GM18861 (cell line): ENCODE results near the gene SMARCD1.

Experiments used
- ATAC-seq: cut with Tn5 transposase; IDR thresholded peaks from one replicate; pipeline ENCODE4 v1.9.1; 2021; ENCODE audit not compliant: unreplicated experiment

The SMARCD1 gene

GRCh38 chr12:50057000-50057841, 27.9 kb upstream of the SMARCD1 start, which contains the start of gene ASIC1:
TSS of gene ASIC1 (plus strand) at chr12:50057596. CDS start at chr12:50058767, 1,171 bp downstream.
- ATAC-seq, result no peak

GRCh38 chr12:50057896-50058670, 27.1 kb upstream of the SMARCD1 start:
- no peak for ATAC-seq

- ATAC-seq, result no peak
Measured at GRCh38 chr12:50058743-50059312, 26.3 kb upstream of the SMARCD1 start.

DNA sequence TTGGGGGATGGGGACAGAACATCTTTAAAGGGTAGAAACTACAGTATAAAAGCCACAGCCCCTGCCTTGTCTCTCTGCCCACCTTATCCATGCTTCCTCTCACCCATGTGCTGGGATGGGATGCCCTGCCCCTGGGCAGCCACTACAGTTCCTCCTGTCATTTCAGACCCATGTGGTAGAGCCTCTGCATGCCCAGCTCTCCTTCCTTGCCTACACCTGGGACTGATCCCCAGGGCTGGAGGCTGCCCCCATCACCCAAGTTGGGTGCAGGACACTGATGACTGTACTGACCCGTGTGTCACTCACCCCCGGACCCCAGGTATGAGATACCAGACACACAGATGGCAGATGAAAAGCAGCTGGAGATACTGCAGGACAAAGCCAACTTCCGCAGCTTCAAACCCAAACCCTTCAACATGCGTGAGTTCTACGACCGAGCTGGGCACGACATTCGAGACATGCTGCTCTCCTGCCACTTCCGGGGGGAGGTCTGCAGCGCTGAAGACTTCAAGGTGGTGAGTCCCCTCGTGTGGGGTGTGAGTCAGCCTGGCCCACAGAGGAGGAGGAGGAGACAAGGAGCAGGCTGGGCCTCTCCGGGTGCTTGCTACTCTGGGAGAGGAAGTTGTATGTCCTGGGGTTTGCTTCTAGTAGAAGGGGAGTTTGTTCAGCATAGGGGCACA, 25.6 kb upstream of the SMARCD1 start:
- ATAC-seq, result no peak

- no peak for ATAC-seq
Measured at GRCh38 chr12:50060120-50060468, 25.0 kb upstream of the SMARCD1 start.

- no peak for ATAC-seq
Measured at GRCh38 chr12:50061171-50061570, 24.0 kb upstream of the SMARCD1 start.

GRCh38 chr12:50061946-50062686, 23.0 kb upstream of the SMARCD1 start:
- ATAC-seq, result no peak

DNA sequence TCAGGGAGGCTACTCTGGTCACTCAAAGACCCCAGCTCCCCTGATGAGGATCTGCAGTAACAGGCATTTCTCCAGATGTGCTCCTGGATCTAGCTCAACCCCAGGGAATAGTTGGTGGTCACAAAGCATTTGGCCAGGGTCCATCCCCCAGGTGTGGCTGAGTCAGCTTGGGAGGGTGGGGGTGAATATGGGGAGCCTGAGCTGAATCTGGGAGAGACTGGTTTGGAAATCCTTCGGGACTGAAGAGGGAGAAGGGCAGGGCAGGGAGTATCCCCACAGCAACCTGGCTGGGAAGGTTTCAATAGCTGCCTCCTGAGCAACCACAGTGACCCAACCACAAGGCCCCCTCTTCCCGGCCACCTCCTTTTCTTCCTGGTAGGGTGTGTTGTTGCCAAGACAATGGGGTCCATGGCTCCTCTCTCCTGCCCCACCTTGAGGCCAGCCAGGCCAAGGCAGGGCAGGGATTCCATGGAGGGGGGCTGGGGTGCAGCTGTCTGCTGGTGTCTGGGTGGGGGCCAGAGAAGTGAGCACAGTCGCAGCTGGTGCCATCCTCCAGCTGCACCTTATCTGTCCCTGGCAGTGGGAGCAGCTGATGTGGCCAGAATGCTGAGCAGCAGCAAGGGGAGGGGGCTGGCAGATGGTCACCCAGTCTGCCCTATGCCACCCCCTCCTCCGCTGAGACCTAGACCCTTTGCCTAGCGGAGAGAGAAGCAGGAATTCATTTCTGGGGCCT, 22.2 kb upstream of the SMARCD1 start:
- no peak for ATAC-seq

GRCh38 chr12:50065726-50066310, 19.3 kb upstream of the SMARCD1 start:
- no peak for ATAC-seq

DNA sequence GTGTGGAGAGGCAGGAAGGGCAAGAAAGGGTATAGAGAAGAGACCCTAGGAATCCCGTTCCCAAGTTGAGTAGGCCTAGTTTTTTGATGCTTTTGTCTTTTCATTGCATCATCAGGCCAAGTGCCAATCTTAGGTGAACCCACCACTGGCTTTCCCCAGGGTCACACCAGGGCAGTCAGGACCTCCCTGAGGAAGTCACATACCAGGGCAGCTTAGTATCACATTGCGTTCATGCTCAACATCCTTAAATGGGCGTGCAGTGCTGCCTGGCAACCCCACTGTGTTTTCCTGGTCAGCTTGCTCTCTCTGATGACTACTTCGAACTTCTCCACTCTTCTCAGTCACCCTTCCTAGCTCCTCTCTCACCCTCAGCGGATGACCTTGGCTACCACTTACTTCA, 18.7 kb upstream of the SMARCD1 start:
- ATAC-seq, result no peak

DNA sequence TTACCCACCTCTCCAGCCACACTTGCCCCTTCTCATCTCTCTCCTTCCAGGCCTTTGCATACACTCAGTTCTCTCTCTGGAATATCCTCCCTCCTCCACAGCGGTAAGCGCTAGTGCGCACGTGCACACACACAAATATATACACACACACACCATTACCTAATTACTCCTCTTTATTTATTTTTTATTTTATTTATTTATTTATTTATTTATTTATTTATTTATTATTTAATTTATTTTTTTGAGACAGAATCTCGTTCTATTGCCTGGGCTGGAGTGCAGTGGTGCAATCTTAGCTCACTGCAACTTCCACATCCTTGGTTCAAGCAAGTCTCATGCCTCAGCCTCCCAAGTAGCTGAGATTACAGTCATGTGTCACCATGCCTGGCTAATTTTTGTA, 16.1 kb upstream of the SMARCD1 start:
- ATAC-seq, result no peak

- ATAC-seq, result no peak
Measured at GRCh38 chr12:50069539-50069938, 15.6 kb upstream of the SMARCD1 start.

GRCh38 chr12:50070314-50071060, 14.7 kb upstream of the SMARCD1 start:
- ATAC-seq, result no peak

GRCh38 chr12:50072198-50072907, 12.8 kb upstream of the SMARCD1 start:
- ATAC-seq, result no peak

GRCh38 chr12:50073206-50073605, 11.9 kb upstream of the SMARCD1 start:
- ATAC-seq, result no peak

GRCh38 chr12:50073712-50074111, 11.4 kb upstream of the SMARCD1 start:
- ATAC-seq, result no peak

DNA sequence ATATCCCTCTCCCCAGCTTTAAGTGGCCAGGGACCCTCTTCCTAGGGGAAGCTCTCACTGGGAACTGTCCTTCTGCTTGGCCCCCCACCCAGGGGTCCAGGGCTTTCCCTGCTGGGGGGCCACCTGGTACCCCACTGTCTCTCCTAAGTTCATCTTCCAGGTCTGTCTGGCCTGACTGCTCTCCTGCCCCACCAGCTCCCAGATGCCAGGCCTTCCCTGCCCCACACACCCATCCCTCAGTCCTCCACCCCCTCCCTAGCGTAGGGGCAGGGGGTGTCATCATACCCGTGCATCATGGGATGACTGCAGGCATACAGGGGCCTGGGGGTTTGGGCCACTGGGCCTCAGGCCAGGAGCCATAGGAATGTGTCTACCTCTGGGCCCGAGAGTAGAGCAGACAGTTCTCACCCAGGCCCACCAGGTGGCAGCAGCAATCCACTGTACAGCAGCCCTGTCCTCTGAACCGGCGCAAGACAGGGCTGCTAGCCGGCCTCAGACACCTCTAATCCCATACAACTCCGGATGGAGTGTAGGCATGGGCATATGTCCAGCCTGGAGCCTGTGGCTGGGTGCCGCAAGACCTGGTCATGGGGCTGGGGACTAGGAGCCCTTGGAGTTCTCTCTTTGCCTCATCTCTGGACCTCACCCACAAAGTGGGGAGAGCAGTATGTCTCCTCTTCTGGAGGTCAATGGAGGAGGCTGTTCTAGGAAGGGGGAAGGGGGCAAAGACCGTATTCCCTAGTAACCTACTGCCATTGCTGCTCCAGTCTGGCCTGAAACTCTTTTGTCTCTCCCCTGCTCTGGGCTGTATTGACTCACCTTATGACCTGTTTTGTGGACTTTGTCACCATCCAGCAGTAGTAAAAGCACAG, 10.0 kb upstream of the SMARCD1 start:
- ATAC-seq, result peak; percentile 69
